IMR-90 (cell line): ENCODE data around the gene GCN1. TPM values are rescaled to one million over a fixed set of nuclear protein-coding genes. Genes with fewer than 3 reads are reported as not detected.

ENCODE experiments used
- ATAC-seq: fragments of 200-7000 bp; cut with Tn5 transposase; 2 replicates; pipeline ENCODE4 v1.9.1; 2020; ENCODE audit warnings: low read depth, mild to moderate bottlenecking, moderate library complexity
- BruUV-seq: library from RNA; stranded (reverse); fragments of 400-500 nt; replicated peaks from 2 replicates; lab custom pipeline; 2021; lab: Mats Ljungman, UMichigan
- CTCF ChIA-PET: fragments of 300-600 bp; formaldehyde crosslinking; extraction: SDS; loops from one replicate; lab custom pipeline; 2021; ENCODE audit warnings: antibody characterized with exemption; lab: Yijun Ruan, JAX
- POLR2A ChIA-PET: fragments of 300-600 bp; sonication (Branson Sonifier 250); formaldehyde crosslinking; loops from one replicate; lab custom pipeline; 2022; ENCODE audit warnings: antibody characterized with exemption; ENCODE audit not compliant: unreplicated experiment; lab: Charles Lee
- DNase-seq: peaks from one replicate; pipeline ENCODE4 v3.0.0; 2013
- H2AFZ ChIP-seq: replicated peaks from 2 replicates; pipeline ENCODE3; 2013; ENCODE audit warnings: low read length, mild to moderate bottlenecking; ENCODE audit not compliant: poor library complexity
- H2AK5ac ChIP-seq: 2 replicates; pipeline ENCODE4 v1.6.1; 2013; ENCODE audit warnings: low read depth, low read length, inconsistent platforms
- H2AK9ac ChIP-seq: replicated peaks from 2 replicates; pipeline ENCODE3; 2013; ENCODE audit warnings: mild to moderate bottlenecking, low read depth, low read length, moderate library complexity; ENCODE audit not compliant: poor library complexity
- H2BK120ac ChIP-seq: 2 replicates; pipeline ENCODE4 v1.6.1; 2013; ENCODE audit warnings: low read depth, low read length, inconsistent platforms
- H2BK15ac ChIP-seq: 3 replicates; pipeline ENCODE4 v1.6.1; 2013; ENCODE audit warnings: low read depth, low read length, inconsistent platforms
- H2BK20ac ChIP-seq: 2 replicates; pipeline ENCODE4 v1.6.1; 2013; ENCODE audit warnings: low read depth, mild to moderate bottlenecking, inconsistent platforms, low read length, moderate library complexity
- H2BK5ac ChIP-seq: 2 replicates; pipeline ENCODE4 v1.6.1; 2013; ENCODE audit warnings: mild to moderate bottlenecking, low read depth, low read length, inconsistent platforms; ENCODE audit not compliant: poor library complexity, severe bottlenecking
- H3K14ac ChIP-seq: replicated peaks from 2 replicates; pipeline ENCODE4 v1.6.1; 2013; ENCODE audit warnings: low read depth, low read length, inconsistent platforms
- H3K18ac ChIP-seq: 2 replicates; pipeline ENCODE4 v1.6.1; 2013; ENCODE audit warnings: low read depth, low read length, control low read depth
- H3K23ac ChIP-seq: 2 replicates; pipeline ENCODE4 v1.6.1; 2013; ENCODE audit warnings: low read depth, low read length, inconsistent platforms
- H3K27ac ChIP-seq: 2 replicates; pipeline ENCODE4 v1.5.1; 2013; ENCODE audit warnings: mild to moderate bottlenecking, control low read depth, low read length; ENCODE audit not compliant: insufficient read depth
- H3K27me3 ChIP-seq: 2 replicates; pipeline ENCODE4 v1.6.1; 2013; ENCODE audit warnings: low read length; ENCODE audit not compliant: control insufficient read depth, insufficient read depth
- H3K36me3 ChIP-seq: 2 replicates; pipeline ENCODE4 v1.6.1; 2013; ENCODE audit warnings: low read length, mixed read lengths; ENCODE audit not compliant: control insufficient read depth, insufficient read depth
- H3K4ac ChIP-seq: 2 replicates; pipeline ENCODE4 v1.6.1; 2013; ENCODE audit warnings: low read depth, low read length, inconsistent platforms
- H3K4me1 ChIP-seq: 2 replicates; pipeline ENCODE4 v1.6.1; 2013; ENCODE audit warnings: low read length, mixed read lengths; ENCODE audit not compliant: control insufficient read depth, insufficient read depth
- H3K4me2 ChIP-seq: 2 replicates; pipeline ENCODE4 v1.6.1; 2013; ENCODE audit warnings: low read depth, mild to moderate bottlenecking, control low read depth, low read length, moderate library complexity
- H3K4me3 ChIP-seq: 2 replicates; pipeline ENCODE4 v1.5.1; 2013; ENCODE audit warnings: low read depth, mild to moderate bottlenecking, control low read depth, low read length, moderate library complexity; ENCODE audit not compliant: insufficient read depth
- H3K56ac ChIP-seq: 2 replicates; pipeline ENCODE4 v1.6.1; 2013; ENCODE audit warnings: low read length, inconsistent platforms; ENCODE audit not compliant: insufficient read depth; ENCODE audit errors: extremely low read depth
- H3K79me1 ChIP-seq, 2 experiments: 2 replicates each; pipeline ENCODE4 v1.6.1; 2013; ENCODE audit warnings: low read length in 2 of 2, inconsistent platforms in 1 of 2, low read depth in 1 of 2
- H3K9ac ChIP-seq: 2 replicates; pipeline ENCODE4 v1.6.1; 2013; ENCODE audit warnings: low read depth, low read length, control low read depth
- H3K9me1 ChIP-seq: 2 replicates; pipeline ENCODE4 v1.6.1; 2013; ENCODE audit warnings: low read length, inconsistent platforms; ENCODE audit not compliant: insufficient read depth
- H3K9me3 ChIP-seq: 2 replicates; pipeline ENCODE4 v1.6.1; 2013; ENCODE audit warnings: low read length; ENCODE audit not compliant: control insufficient read depth, insufficient read depth
- H4K20me1 ChIP-seq: 2 replicates; pipeline ENCODE4 v1.6.1; 2013; ENCODE audit warnings: low read length, inconsistent platforms; ENCODE audit not compliant: insufficient read depth
- H4K5ac ChIP-seq: 2 replicates; pipeline ENCODE4 v1.6.1; 2013; ENCODE audit warnings: mild to moderate bottlenecking, low read depth, low read length, control low read depth
- H4K8ac ChIP-seq, 2 experiments: 2 replicates each; pipeline ENCODE4 v1.6.1; 2013; ENCODE audit warnings: low read depth in 2 of 2, low read length in 2 of 2, control low read depth in 1 of 2, inconsistent platforms in 1 of 2
- H4K91ac ChIP-seq: 2 replicates; pipeline ENCODE4 v1.6.1; 2013; ENCODE audit warnings: low read depth, low read length, inconsistent platforms; ENCODE audit not compliant: insufficient read depth
- BHLHE40 ChIP-seq: fragments of 150-350 bp; IDR thresholded peaks from 2 replicates; pipeline ENCODE4 v1.6.1; 2016; ENCODE audit warnings: mild to moderate bottlenecking, low read depth, low read length
- CEBPB ChIP-seq: IDR thresholded peaks from 2 replicates; pipeline ENCODE4 v1.6.1; 2012; ENCODE audit warnings: low read depth, low read length, improper control_type of control experiment
- CHD1 ChIP-seq: IDR thresholded peaks from 2 replicates; pipeline ENCODE4 v1.6.1; 2012; ENCODE audit warnings: low read depth, low read length, improper control_type of control experiment
- FOS ChIP-seq: fragments of 150-350 bp; IDR thresholded peaks from 2 replicates; pipeline ENCODE4 v1.6.1; 2016; ENCODE audit warnings: low read depth, low read length
- POLR2A ChIP-seq: IDR thresholded peaks from 2 replicates; pipeline ENCODE4 v1.6.1; 2012; ENCODE audit warnings: mild to moderate bottlenecking, low read depth, low read length
- RAD21 ChIP-seq: IDR thresholded peaks from 2 replicates; pipeline ENCODE4 v1.6.1; 2012; ENCODE audit warnings: low read length, improper control_type of control experiment
- SMC3 ChIP-seq: fragments of 150-350 bp; IDR thresholded peaks from 2 replicates; pipeline ENCODE4 v1.6.1; 2016; ENCODE audit warnings: low read depth, mild to moderate bottlenecking, antibody characterized with exemption, low read length, moderate library complexity
- WGBS, 2 experiments: methylation state at CpG; one replicate each; pipeline versions ENCODE4 v1.1.5 to v1.1.7; 2013; ENCODE audit warnings: missing lambda C conversion rate in 2 of 2; ENCODE audit not compliant: insufficient read length in 1 of 2; ENCODE audit errors: extremely low coverage in 2 of 2; 5-methylcytosine and 5-hydroxymethylcytosine counted together
- dilution Hi-C: fragments of 300-500 bp; cut with HindIII; formaldehyde crosslinking; loops from one replicate; pipeline ENCODE4 v1.14.3; 2018; ENCODE audit warnings: low sequenced_read_pairs; ENCODE audit not compliant: unreplicated experiment
- in situ Hi-C: fragments of 300-500 bp; cut with MboI; formaldehyde crosslinking; loops from 3 replicates; pipeline ENCODE4 v1.14.3; 2019; ENCODE audit warnings: low sequenced_read_pairs, inconsistent platforms, mixed read lengths
- intact Hi-C: fragments of 100-400 bp; cut with micrococcal nuclease; formaldehyde crosslinking; loops from 2 replicates; pipeline ENCODE4 v1.10.0; 2022
- polyA plus RNA-seq, 3 experiments: library from polyadenylated mRNA; depleted of rRNA; stranded (reverse); fragments of >200 nt; gene quantifications; 2 replicates each; pipeline ENCODE4 v1.2.3, GENCODE V29; 2012; ENCODE audit warnings: low replicate concordance in 1 of 3
- total RNA-seq: library from RNA; depleted of rRNA; stranded (reverse); fragments of >200 nt; gene quantifications from 2 replicates; pipeline ENCODE4 v1.2.3, GENCODE V29; 2012
- TF ChIP-seq, protein P1 (sequence below): conservative IDR thresholded peaks from 2 replicates; pipeline ENCODE4 v1.5.1; 2012; ENCODE audit warnings: mild to moderate bottlenecking, low read depth, low read length, improper control_type of control experiment

Gene GCN1
- total and polyA plus RNA-seq, 2 of the 4 experiments (the other 2 are of a cell fraction): 57.8 to 77.6 TPM

DNA sequence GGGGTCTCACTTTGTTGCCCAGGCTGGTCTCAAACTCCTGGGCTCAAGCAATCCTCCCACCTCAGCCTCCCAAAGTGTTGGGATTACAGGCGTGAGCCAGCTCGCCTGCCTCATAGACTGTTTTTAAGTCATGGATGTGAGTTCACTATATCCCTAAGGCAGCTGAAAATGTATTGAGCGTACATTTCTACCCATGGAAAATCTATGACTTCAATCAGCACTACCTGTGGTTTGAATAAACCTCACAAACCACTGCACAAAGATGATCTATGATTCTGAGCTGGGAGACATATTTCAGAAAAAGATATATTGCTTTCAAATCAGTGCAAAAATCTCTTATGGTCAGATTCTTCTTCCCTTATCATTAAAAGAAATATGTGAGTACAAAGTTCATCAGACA lies 22.5 kb downstream of the GCN1 start:
- H4K8ac ChIP-seq: no peak overlapping the region
- H3K4me2 ChIP-seq: no peak overlapping the region
- no peak overlapping the region for H4K91ac ChIP-seq
- H3K36me3 ChIP-seq: peaks cover 66% of the 10 kb centered on the region
- no peak overlapping the region for H3K14ac ChIP-seq
- no peak overlapping the region for H3K4ac ChIP-seq
- CTCF ChIA-PET: no interaction called here
- H3K9ac ChIP-seq: no peak overlapping the region
- H3K9me3 ChIP-seq: no peaks in the 10 kb centered on the region
- dilution Hi-C loops: no loop called here
- H2AK5ac ChIP-seq: no peak overlapping the region
- TF ChIP-seq FOS: no peak
- TF ChIP-seq BHLHE40: no peak
- TF ChIP-seq SMC3: no peak
- TF ChIP-seq RAD21: no peak
- TF ChIP-seq CHD1: no peak
- TF ChIP-seq, protein P1, sequence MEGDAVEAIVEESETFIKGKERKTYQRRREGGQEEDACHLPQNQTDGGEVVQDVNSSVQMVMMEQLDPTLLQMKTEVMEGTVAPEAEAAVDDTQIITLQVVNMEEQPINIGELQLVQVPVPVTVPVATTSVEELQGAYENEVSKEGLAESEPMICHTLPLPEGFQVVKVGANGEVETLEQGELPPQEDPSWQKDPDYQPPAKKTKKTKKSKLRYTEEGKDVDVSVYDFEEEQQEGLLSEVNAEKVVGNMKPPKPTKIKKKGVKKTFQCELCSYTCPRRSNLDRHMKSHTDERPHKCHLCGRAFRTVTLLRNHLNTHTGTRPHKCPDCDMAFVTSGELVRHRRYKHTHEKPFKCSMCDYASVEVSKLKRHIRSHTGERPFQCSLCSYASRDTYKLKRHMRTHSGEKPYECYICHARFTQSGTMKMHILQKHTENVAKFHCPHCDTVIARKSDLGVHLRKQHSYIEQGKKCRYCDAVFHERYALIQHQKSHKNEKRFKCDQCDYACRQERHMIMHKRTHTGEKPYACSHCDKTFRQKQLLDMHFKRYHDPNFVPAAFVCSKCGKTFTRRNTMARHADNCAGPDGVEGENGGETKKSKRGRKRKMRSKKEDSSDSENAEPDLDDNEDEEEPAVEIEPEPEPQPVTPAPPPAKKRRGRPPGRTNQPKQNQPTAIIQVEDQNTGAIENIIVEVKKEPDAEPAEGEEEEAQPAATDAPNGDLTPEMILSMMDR: no peak
- TF ChIP-seq POLR2A: no peak
- no peak for TF ChIP-seq CEBPB
- H4K20me1 ChIP-seq: peaks cover 2% of the 10 kb centered on the region; the same call in 1 of the 2 replicates
- intact Hi-C loops: no loop called here
- no peak overlapping the region for H2BK20ac ChIP-seq
- no peaks in the 10 kb centered on the region for H3K9me1 ChIP-seq
- BruUV-seq: no TSS peak
- no peak overlapping the region for H2BK5ac ChIP-seq
- no peak overlapping the region for H3K4me3 ChIP-seq
- H4K5ac ChIP-seq: no peak overlapping the region
- peaks cover 15% of the 10 kb centered on the region in 2 experiments; a peak in 3 of 4 replicates for H3K79me1 ChIP-seq
- H3K4me1 ChIP-seq: no peaks in the 10 kb centered on the region
- H2BK15ac ChIP-seq: no peak overlapping the region
- H3K18ac ChIP-seq: no peak overlapping the region
- in situ Hi-C loops: no loop called here
- H3K23ac ChIP-seq: no peak overlapping the region
- ATAC-seq: no peak
- no CpG with 5 or more reads among the region's 3 CpGs for WGBS, 2 experiments
- DNase-seq: no peak
- H3K27me3 ChIP-seq: no peaks in the 10 kb centered on the region
- no peak overlapping the region for H3K56ac ChIP-seq
- H2AFZ ChIP-seq: no peak overlapping the region
- H2BK120ac ChIP-seq: no peak overlapping the region
- no peak overlapping the region for H2AK9ac ChIP-seq
- POLR2A ChIA-PET: no interaction called here
- no peak overlapping the region for H3K27ac ChIP-seq
